MM.1S (cell line): ENCODE results near the gene ARHGEF10L.

Experiments used
- DNase-seq: peaks from one replicate; pipeline ENCODE4 v3.0.0-alpha.2; 2015
- H2AFZ ChIP-seq: fragments of 300-600 bp; sonication (generic); 2 replicates; pipeline ENCODE4 v1.6.0; 2016; ENCODE audit warnings: antibody characterized with exemption, low read length
- H3F3A ChIP-seq: fragments of 300-600 bp; sonication (generic); 2 replicates; pipeline ENCODE4 v1.6.1; 2016; ENCODE audit warnings: mild to moderate bottlenecking, antibody characterized with exemption, low read length, moderate library complexity, mixed read lengths; ENCODE audit not compliant: insufficient read depth
- H3K27ac ChIP-seq: fragments of 300-600 bp; sonication (generic); 2 replicates; pipeline ENCODE4 v1.5.1; 2016; ENCODE audit warnings: mild to moderate bottlenecking, low read length
- H3K27me3 ChIP-seq: fragments of 300-600 bp; sonication (generic); replicated peaks from 2 replicates; pipeline ENCODE4 v1.6.0; 2016; ENCODE audit warnings: low read length; ENCODE audit not compliant: insufficient read depth
- H3K36me3 ChIP-seq: fragments of 300-600 bp; sonication (generic); replicated peaks from 2 replicates; pipeline ENCODE4 v1.6.1; 2016; ENCODE audit warnings: mild to moderate bottlenecking, low read length, mixed read lengths; ENCODE audit not compliant: insufficient read depth
- H3K4me1 ChIP-seq: fragments of 300-600 bp; sonication (generic); 2 replicates; pipeline ENCODE4 v1.6.1; 2016; ENCODE audit warnings: low read length, mixed read lengths
- H3K4me2 ChIP-seq: fragments of 300-600 bp; sonication (generic); 2 replicates; pipeline ENCODE4 v1.6.0; 2016; ENCODE audit warnings: low read depth, low read length
- H3K4me3 ChIP-seq: fragments of 300-600 bp; sonication (generic); 2 replicates; pipeline ENCODE4 v1.5.1; 2016; ENCODE audit warnings: low read length, mixed read lengths
- H3K79me2 ChIP-seq: fragments of 300-600 bp; sonication (generic); 2 replicates; pipeline ENCODE4 v1.6.1; 2016; ENCODE audit warnings: mixed run types, low read length, mixed read lengths
- H3K9ac ChIP-seq: fragments of 300-600 bp; sonication (generic); 2 replicates; pipeline ENCODE4 v1.6.1; 2016; ENCODE audit warnings: low read length, mixed read lengths
- H3K9me2 ChIP-seq: fragments of 300-600 bp; sonication (generic); replicated peaks from 2 replicates; pipeline ENCODE4 v1.6.1; 2016; ENCODE audit warnings: mild to moderate bottlenecking, low read length, mixed read lengths; ENCODE audit not compliant: insufficient read depth
- H3K9me3 ChIP-seq: fragments of 300-600 bp; sonication (generic); replicated peaks from 2 replicates; pipeline ENCODE4 v1.6.1; 2016; ENCODE audit warnings: mild to moderate bottlenecking, low read length, mixed read lengths; ENCODE audit not compliant: insufficient read depth
- H4K20me1 ChIP-seq: fragments of 300-600 bp; sonication (generic); 2 replicates; pipeline ENCODE4 v1.6.1; 2016; ENCODE audit warnings: mild to moderate bottlenecking, low read length, moderate library complexity, mixed read lengths; ENCODE audit not compliant: insufficient read depth
- CTCF ChIP-seq: fragments of 300-600 bp; sonication (generic); IDR thresholded peaks from 2 replicates; pipeline ENCODE4 v1.5.1; 2016; ENCODE audit warnings: antibody characterized with exemption, low read length, mixed read lengths
- EZH2 ChIP-seq: fragments of 300-600 bp; sonication (generic); optimal IDR thresholded peaks from 2 replicates; pipeline ENCODE3; 2017; ENCODE audit warnings: low read depth, mild to moderate bottlenecking, antibody characterized with exemption, low read length, mixed read lengths
- EZH2phosphoT487 ChIP-seq: fragments of 300-600 bp; sonication (generic); IDR thresholded peaks from 2 replicates; pipeline ENCODE4 v1.6.1; 2018; ENCODE audit warnings: antibody characterized with exemption, low read length

Gene ARHGEF10L

GRCh38 chr1:17538428-17539117 lies 925 bp upstream of the ARHGEF10L start:
- no peak overlapping the region for H3K27ac ChIP-seq
- H3K36me3 ChIP-seq = no peaks in the 10 kb centered on the region
- no peak for DNase-seq
- no peaks in the 10 kb centered on the region for H3K79me2 ChIP-seq
- H3K9me3 ChIP-seq = no peaks in the 10 kb centered on the region
- no peaks in the 10 kb centered on the region for H3F3A ChIP-seq
- peaks cover 53% of the 10 kb centered on the region for H3K27me3 ChIP-seq
- no peaks in the 10 kb centered on the region for H3K9me2 ChIP-seq
- H3K4me2 ChIP-seq = no peak overlapping the region
- H2AFZ ChIP-seq = no peak overlapping the region
- no peak overlapping the region for H3K9ac ChIP-seq
- TF ChIP-seq EZH2 = no peak
- H4K20me1 ChIP-seq = no peaks in the 10 kb centered on the region
- no peak overlapping the region for H3K4me3 ChIP-seq
- no peaks in the 10 kb centered on the region for H3K4me1 ChIP-seq

- Histone ChIP-seq H3K36me3 (no peaks in the 10 kb centered on the region), H3K4me3 (no peak overlapping the region), H3K4me2 (no peak overlapping the region), H3K9me2 (no peaks in the 10 kb centered on the region), H2AFZ (no peak overlapping the region), H3K9ac (no peak overlapping the region), H3K9me3 (no peaks in the 10 kb centered on the region), H3F3A (no peaks in the 10 kb centered on the region), H3K27me3 (peaks cover 49% of the 10 kb centered on the region), H4K20me1 (no peaks in the 10 kb centered on the region), H3K4me1 (no peaks in the 10 kb centered on the region), H3K27ac (no peak overlapping the region), H3K79me2 (no peaks in the 10 kb centered on the region)
- TF ChIP-seq CTCF (no peak), EZH2 (no peak), EZH2phosphoT487 (no peak)
- DNase-seq = no peak
These were observed 401 bp upstream of the ARHGEF10L start for GRCh38 chr1:17539118-17539476.

GRCh38 chr1:17540255-17541001 lies 930 bp downstream of the ARHGEF10L start:
- Histone ChIP-seq H3K27ac (no peak overlapping the region), H3F3A (no peaks in the 10 kb centered on the region), H3K9me2 (no peaks in the 10 kb centered on the region), H4K20me1 (no peaks in the 10 kb centered on the region), H3K4me1 (no peaks in the 10 kb centered on the region), H3K4me3 (peak overlapping the region; percentile 10; the same call in 1 of the 2 replicates), H3K9ac (no peak overlapping the region), H3K79me2 (no peaks in the 10 kb centered on the region), H3K36me3 (no peaks in the 10 kb centered on the region), H3K4me2 (peak overlapping the region; percentile 9; the same call in 1 of the 2 replicates), H3K27me3 (peaks cover 50% of the 10 kb centered on the region), H2AFZ (no peak overlapping the region), H3K9me3 (no peaks in the 10 kb centered on the region)
- DNase-seq = no peak
- TF ChIP-seq EZH2 = no peak
- TF ChIP-seq CTCF = no peak
- no peak for TF ChIP-seq EZH2phosphoT487

GRCh38 chr1:17542645-17543044 lies 3.1 kb downstream of the ARHGEF10L start:
- no peak overlapping the region for H3K4me3 ChIP-seq
- H3K4me1 ChIP-seq = no peaks in the 10 kb centered on the region
- no peaks in the 10 kb centered on the region for H3K79me2 ChIP-seq
- DNase-seq = no peak
- no peaks in the 10 kb centered on the region for H3K9me3 ChIP-seq
- TF ChIP-seq CTCF (no peak), EZH2 (no peak), EZH2phosphoT487 (no peak)
- H3K27ac ChIP-seq = no peak overlapping the region
- H3K4me2 ChIP-seq = no peak overlapping the region
- H3K9me2 ChIP-seq = no peaks in the 10 kb centered on the region
- no peaks in the 10 kb centered on the region for H3F3A ChIP-seq
- H3K27me3 ChIP-seq = peaks cover 66% of the 10 kb centered on the region
- no peak overlapping the region for H3K9ac ChIP-seq
- no peak overlapping the region for H2AFZ ChIP-seq
- no peaks in the 10 kb centered on the region for H4K20me1 ChIP-seq
- H3K36me3 ChIP-seq = no peaks in the 10 kb centered on the region
